Upper lobe of left lung (tissue), 6 donors: ENCODE results near the gene P2RX1. TPM values are rescaled to one million over a fixed set of nuclear protein-coding genes. Genes with fewer than 3 reads are reported as not detected.
"Not testable (repeated sequence)": the region's sequence is repeated elsewhere in the genome, so short reads cannot be mapped to it uniquely, and the experiment has no call there.

Experiments used
- ATAC-seq, 2 donors: fragments of 200-7000 bp; cut with Tn5 transposase; one replicate each; pipeline ENCODE4 v1.9.1; 2022; ENCODE audit warnings: mild to moderate bottlenecking in 2 of 2, moderate library complexity in 2 of 2; ENCODE audit not compliant: low FRiP score in 2 of 2
- DNase-seq, 2 donors: peaks; one replicate each; pipeline ENCODE4 v3.0.0-alpha.2; 2019 to 2020
- H3K27ac ChIP-seq, 4 donors: fragments of 200-600 bp; sonication (generic); one replicate each; pipeline ENCODE4 v1.5.1; 2016 to 2019
- H3K27me3 ChIP-seq, 4 donors: fragments of 200-600 bp; sonication (generic); one replicate each; pipeline ENCODE4 v1.5.1; 2017 to 2019
- H3K36me3 ChIP-seq, 4 donors: fragments of 200-600 bp; sonication (generic); one replicate each; pipeline ENCODE4 v1.5.1; 2016 to 2019
- H3K4me1 ChIP-seq, 4 donors: fragments of 200-600 bp; sonication (generic); one replicate each; pipeline ENCODE4 v1.5.1; 2018 to 2019
- H3K4me3 ChIP-seq, 4 donors: fragments of 200-600 bp; sonication (generic); one replicate each; pipeline ENCODE4 v1.5.1; 2017 to 2019; ENCODE audit warnings: mild to moderate bottlenecking in 2 of 4, moderate library complexity in 1 of 4
- H3K9me3 ChIP-seq, 4 donors: fragments of 200-600 bp; sonication (generic); one replicate each; pipeline ENCODE4 v1.5.1; 2018 to 2019
- EP300 ChIP-seq, 4 donors: sonication (generic); formaldehyde crosslinking; IDR thresholded peaks; one replicate each; pipeline ENCODE4 v1.5.1; 2017; ENCODE audit warnings: antibody characterized with exemption in 4 of 4, control low read depth in 2 of 4
- POLR2A ChIP-seq, 4 donors: fragments of 450-650 bp; IDR thresholded peaks; one replicate each; pipeline ENCODE4 v1.5.1; 2016 to 2017; ENCODE audit warnings: antibody characterized with exemption in 4 of 4, mild to moderate bottlenecking in 2 of 4
- POLR2AphosphoS5 ChIP-seq, 2 donors: sonication (generic); formaldehyde crosslinking; IDR thresholded peaks; one replicate each; pipeline ENCODE4 v1.5.1; 2017; ENCODE audit warnings: antibody characterized with exemption in 2 of 2
- WGBS, 2 donors: methylation state at CpG; one replicate each; pipeline ENCODE4 v1.1.5; 2017 to 2018; 5-methylcytosine and 5-hydroxymethylcytosine counted together
- total RNA-seq, 6 donors: library from RNA; depleted of rRNA in 4 of 6; stranded (reverse); fragments of >200 nt in 4 of 6; gene quantifications; one replicate each; pipeline versions ENCODE4 v1.1.0 to v1.2.1, GENCODE V29; 2016 to 2021
- TF ChIP-seq, protein P1 (sequence below), 6 experiments: fragments of 450-650 bp in 4 of 6; fragments of 200-600 bp in 2 of 6; sonication (generic) in 2 of 6; IDR thresholded peaks; one replicate each; pipeline ENCODE4 v1.5.1; 2016 to 2019; ENCODE audit warnings: antibody characterized with exemption in 6 of 6
- donor health status: DM: no; HTN: no; CAD: no; lungs with moderate emphysema.
- donor health status: DM: no; HTN: yes; CAD: no; lungs with severe emphysema.

The P2RX1 gene
- total RNA-seq, 6 donors from 2014 or later: 3.7 to 29.9 (median 9.4) TPM

GRCh38 chr17:3951420-3951819, 35.2 kb upstream of the P2RX1 start:
- peaks cover 0 to 36% (median 7%) of the 10 kb centered on the region in 4 donors for H3K36me3 ChIP-seq
- WGBS, 2 donors: 95 to 96% methylated on average over 3 to 5 of the region's 16 CpGs
- no peaks in the 10 kb centered on the region for H3K9me3 ChIP-seq

DNA sequence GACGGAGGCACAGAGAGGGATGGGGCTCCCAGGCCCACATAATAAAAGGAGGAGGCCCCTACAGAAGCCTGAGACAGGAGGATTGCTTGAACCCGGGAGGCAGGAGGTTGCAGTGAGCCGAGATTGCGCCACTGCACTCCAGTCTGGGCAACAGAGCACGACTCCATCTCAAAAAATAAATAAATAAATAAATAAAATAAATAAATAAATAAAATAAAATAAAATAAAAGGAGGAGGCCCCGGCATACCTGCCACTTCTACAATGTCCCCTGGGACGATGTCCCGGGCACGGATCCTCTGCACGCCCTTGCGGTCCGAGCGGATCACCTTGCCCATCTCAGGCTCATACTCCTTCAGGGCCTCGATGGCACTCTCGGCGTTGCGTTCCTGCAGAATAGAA, 34.7 kb upstream of the P2RX1 start:
- ATAC-seq (no peak), DNase-seq (no peak)
- Histone ChIP-seq H3K4me1 (peaks cover 4 to 12% (median 8%) of the 10 kb centered on the region in 4 donors), H3K36me3 (peaks cover 0 to 36% (median 7%) of the 10 kb centered on the region in 4 donors), H3K4me3 (no peak overlapping the region), H3K27me3 (no peaks in the 10 kb centered on the region), H3K9me3 (no peaks in the 10 kb centered on the region), H3K27ac (no peak overlapping the region)
- TF ChIP-seq POLR2AphosphoS5 (IDR thresholded peaks at IDR 0.05) (no peak), EP300 (IDR thresholded peaks at IDR 0.05) (no peak)
- TF ChIP-seq, protein P1, sequence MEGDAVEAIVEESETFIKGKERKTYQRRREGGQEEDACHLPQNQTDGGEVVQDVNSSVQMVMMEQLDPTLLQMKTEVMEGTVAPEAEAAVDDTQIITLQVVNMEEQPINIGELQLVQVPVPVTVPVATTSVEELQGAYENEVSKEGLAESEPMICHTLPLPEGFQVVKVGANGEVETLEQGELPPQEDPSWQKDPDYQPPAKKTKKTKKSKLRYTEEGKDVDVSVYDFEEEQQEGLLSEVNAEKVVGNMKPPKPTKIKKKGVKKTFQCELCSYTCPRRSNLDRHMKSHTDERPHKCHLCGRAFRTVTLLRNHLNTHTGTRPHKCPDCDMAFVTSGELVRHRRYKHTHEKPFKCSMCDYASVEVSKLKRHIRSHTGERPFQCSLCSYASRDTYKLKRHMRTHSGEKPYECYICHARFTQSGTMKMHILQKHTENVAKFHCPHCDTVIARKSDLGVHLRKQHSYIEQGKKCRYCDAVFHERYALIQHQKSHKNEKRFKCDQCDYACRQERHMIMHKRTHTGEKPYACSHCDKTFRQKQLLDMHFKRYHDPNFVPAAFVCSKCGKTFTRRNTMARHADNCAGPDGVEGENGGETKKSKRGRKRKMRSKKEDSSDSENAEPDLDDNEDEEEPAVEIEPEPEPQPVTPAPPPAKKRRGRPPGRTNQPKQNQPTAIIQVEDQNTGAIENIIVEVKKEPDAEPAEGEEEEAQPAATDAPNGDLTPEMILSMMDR (IDR thresholded peaks at IDR 0.05): no peak
- 95 to 96% methylated on average over 17 of the region's 17 CpGs for WGBS, 2 donors

More at GRCh38 chr17:3951420-3951819, 35.2 kb upstream of the P2RX1 start:
- TF ChIP-seq, protein P1 (IDR thresholded peaks at IDR 0.05): no peak
- no peak for TF ChIP-seq EP300 (IDR thresholded peaks at IDR 0.05)
- TF ChIP-seq POLR2A (IDR thresholded peaks at IDR 0.05): no peak
- TF ChIP-seq POLR2AphosphoS5 (IDR thresholded peaks at IDR 0.05): no peak
- DNase-seq: no peak
- no peak for ATAC-seq
- peaks cover 4 to 12% (median 9%) of the 10 kb centered on the region in 4 donors for H3K4me1 ChIP-seq
- no peaks in the 10 kb centered on the region for H3K27me3 ChIP-seq
- H3K27ac ChIP-seq: no peak overlapping the region
- H3K4me3 ChIP-seq: no peak overlapping the region

GRCh38 chr17:3950584-3950983, 34.3 kb upstream of the P2RX1 start:
- H3K4me3 ChIP-seq: no peak overlapping the region

GRCh38 chr17:3949418-3949817, 33.2 kb upstream of the P2RX1 start:
- TF ChIP-seq POLR2A (IDR thresholded peaks at IDR 0.05): no peak
- TF ChIP-seq EP300 (IDR thresholded peaks at IDR 0.05): no peak
- TF ChIP-seq, protein P1 (IDR thresholded peaks at IDR 0.05): no peak
- TF ChIP-seq POLR2AphosphoS5 (IDR thresholded peaks at IDR 0.05): no peak
- peaks cover 0 to 9% (median 5%) of the 10 kb centered on the region in 4 donors for H3K4me1 ChIP-seq
- H3K27me3 ChIP-seq: no peaks in the 10 kb centered on the region
- H3K36me3 ChIP-seq: peaks cover 0 to 36% (median 12%) of the 10 kb centered on the region in 4 donors
- ATAC-seq (no peak), DNase-seq (no peak)
- no peak overlapping the region for H3K27ac ChIP-seq
- H3K4me3 ChIP-seq: no peak overlapping the region
- H3K9me3 ChIP-seq: no peaks in the 10 kb centered on the region
- 88 to 96% methylated on average over 3 of the region's 3 CpGs for WGBS, 2 donors

More at GRCh38 chr17:3950584-3950983, 34.3 kb upstream of the P2RX1 start:
- Histone ChIP-seq H3K9me3 (no peaks in the 10 kb centered on the region), H3K36me3 (peaks cover 0 to 36% (median 9%) of the 10 kb centered on the region in 4 donors), H3K4me1 (peaks cover 2 to 10% (median 6%) of the 10 kb centered on the region in 4 donors), H3K27ac (no peak overlapping the region), H3K27me3 (no peaks in the 10 kb centered on the region)
- no peak for ATAC-seq
- WGBS, 2 donors: 99 to 100% methylated on average over 1 to 11 of the region's 12 CpGs
- DNase-seq: no peak
- TF ChIP-seq, protein P1 (IDR thresholded peaks at IDR 0.05): no peak
- TF ChIP-seq POLR2AphosphoS5 (IDR thresholded peaks at IDR 0.05) (no peak), POLR2A (IDR thresholded peaks at IDR 0.05) (no peak), EP300 (IDR thresholded peaks at IDR 0.05) (no peak)

DNA sequence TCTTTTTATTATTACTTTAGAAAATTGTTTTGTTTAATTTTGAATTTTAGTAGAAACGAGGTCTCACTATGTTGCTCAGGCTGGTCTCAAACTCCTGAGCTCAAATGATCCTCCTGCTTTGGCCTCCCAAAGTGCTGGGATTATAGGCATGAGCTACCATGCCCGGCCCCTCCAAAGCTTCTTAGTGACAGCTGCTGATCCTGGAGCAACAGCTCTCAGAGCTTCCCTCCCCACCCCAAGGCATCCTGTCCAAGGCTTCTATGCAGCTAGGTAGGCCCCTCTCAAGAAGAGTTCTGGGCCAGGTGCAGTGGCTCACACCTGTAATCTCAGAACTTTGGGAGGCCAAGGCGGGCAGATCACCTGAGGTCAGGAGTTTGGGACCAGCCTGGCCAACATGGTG, 32.3 kb upstream of the P2RX1 start:
- peaks cover 0 to 39% (median 12%) of the 10 kb centered on the region in 4 donors for H3K36me3 ChIP-seq
- not testable (repeated sequence) for H3K27ac ChIP-seq, ATAC-seq, H3K27me3 ChIP-seq, DNase-seq, H3K9me3 ChIP-seq, H3K4me3 ChIP-seq
- peaks cover 7 to 16% (median 10%) of the 10 kb centered on the region in 4 donors for H3K4me1 ChIP-seq
- WGBS, 2 donors: 94 to 97% methylated on average over 2 to 3 of the region's 3 CpGs
